Muscle layer of duodenum (tissue), 2 donors: ENCODE data around the gene PLPPR1.
"Not testable (repeated sequence)": the region's sequence is repeated elsewhere in the genome, so short reads cannot be mapped to it uniquely, and the experiment has no call there.

Experiments used
- H3K27ac ChIP-seq: one replicate; pipeline ENCODE4 v1.7.0; 2013; ENCODE audit warnings: mild to moderate bottlenecking, low read length
- H3K27me3 ChIP-seq: one replicate; pipeline ENCODE4 v1.7.0; 2013; ENCODE audit warnings: low read depth, mild to moderate bottlenecking, control low read depth, low read length
- H3K36me3 ChIP-seq, 2 donors: one replicate each; pipeline ENCODE4 v1.7.0; 2013; ENCODE audit warnings: low read length in 2 of 2, control low read depth in 1 of 2, mild to moderate bottlenecking in 1 of 2; ENCODE audit not compliant: insufficient read depth in 2 of 2, control insufficient read depth in 1 of 2
- H3K4me1 ChIP-seq, 2 donors: one replicate each; pipeline ENCODE4 v1.7.0; 2013; ENCODE audit warnings: low read length in 2 of 2, mild to moderate bottlenecking in 2 of 2, control low read depth in 1 of 2, moderate library complexity in 1 of 2; ENCODE audit not compliant: insufficient read depth in 2 of 2, control insufficient read depth in 1 of 2
- H3K4me3 ChIP-seq, 2 donors: one replicate each; pipeline ENCODE4 v1.7.0; 2013; ENCODE audit warnings: low read length in 2 of 2, low read depth in 1 of 2, mild to moderate bottlenecking in 1 of 2
- H3K9me3 ChIP-seq, 2 donors: one replicate each; pipeline ENCODE4 v1.7.0; 2013; ENCODE audit warnings: low read length in 2 of 2, control low read depth in 1 of 2, mild to moderate bottlenecking in 1 of 2; ENCODE audit not compliant: control insufficient read depth in 1 of 2
- donor health status: healthy.

PLPPR1 gene

DNA sequence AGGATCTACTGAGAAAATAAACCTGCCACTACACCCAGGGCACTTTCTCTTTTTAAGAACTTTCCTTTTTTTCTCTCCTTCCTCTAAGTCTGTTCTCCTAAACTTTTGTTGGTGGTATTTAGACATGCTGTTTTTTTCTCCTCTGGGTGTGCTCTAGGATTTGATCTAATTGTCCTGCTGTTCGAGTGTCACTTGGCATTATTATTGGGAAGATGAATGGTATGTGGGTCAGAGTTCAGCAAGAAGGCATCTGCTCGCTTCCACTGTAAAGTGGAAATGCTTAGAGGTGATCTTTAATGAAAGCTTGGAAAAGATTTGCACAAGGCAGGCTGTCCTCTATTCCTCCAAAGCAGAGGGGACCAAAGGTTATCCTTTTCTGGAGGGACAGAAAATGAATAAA is 1.3 kb upstream of the PLPPR1 start:
- Histone ChIP-seq H3K4me1 (peaks cover 4 to 21% of the 10 kb centered on the region in 2 donors), H3K4me3 (no peak overlapping the region), H3K27ac (no peak overlapping the region), H3K9me3 (no peaks in the 10 kb centered on the region), H3K27me3 (peaks cover 13% of the 10 kb centered on the region), H3K36me3 (no peaks in the 10 kb centered on the region)

- H3K4me3 ChIP-seq, result peak overlapping the region; percentile 26 to 79
- H3K27ac ChIP-seq, result no peak overlapping the region
- peaks cover 13% of the 10 kb centered on the region for H3K27me3 ChIP-seq
- H3K4me1 ChIP-seq, result peaks cover 4 to 21% of the 10 kb centered on the region in 2 donors
- no peaks in the 10 kb centered on the region for H3K9me3 ChIP-seq
- H3K36me3 ChIP-seq, result no peaks in the 10 kb centered on the region
These were observed 688 bp upstream of the PLPPR1 start for GRCh38 chr9:101027733-101028345.

DNA sequence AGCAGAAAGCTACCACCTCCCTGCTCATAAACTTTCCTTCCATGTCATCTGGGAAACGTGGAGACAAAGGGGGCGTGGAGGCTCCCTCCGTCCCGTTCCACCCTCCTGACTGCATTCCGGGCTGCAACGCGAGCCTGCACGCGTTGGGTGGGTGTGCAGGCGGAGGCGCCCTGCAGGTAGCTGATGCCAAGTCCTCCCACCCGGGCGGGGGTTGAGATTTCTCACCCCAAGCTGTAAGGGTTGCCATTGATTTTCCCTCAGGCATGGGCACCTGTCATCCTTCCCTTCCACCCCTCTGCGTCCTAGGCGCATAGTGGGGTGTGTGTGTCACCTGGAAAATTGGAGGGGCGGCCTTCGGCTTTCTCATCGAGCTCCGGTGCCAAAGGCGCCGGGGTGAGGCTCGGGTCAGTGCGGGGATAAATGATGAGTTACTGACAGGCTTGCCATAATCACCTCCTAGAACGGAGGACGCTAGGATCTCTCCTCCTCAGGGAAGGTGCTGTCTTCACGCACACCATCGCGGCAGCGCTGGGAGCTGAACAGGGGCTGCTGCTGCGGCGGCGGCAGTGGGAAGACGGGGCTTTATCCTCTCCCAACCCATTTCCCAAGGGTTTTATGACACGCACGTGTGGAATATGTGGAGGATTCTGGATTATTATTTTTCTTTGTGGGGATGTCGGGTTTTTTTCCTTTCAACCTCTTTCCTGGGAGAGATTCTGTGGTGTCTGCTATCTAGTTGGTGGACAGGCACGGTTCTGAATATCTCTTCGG is 973 bp downstream of the PLPPR1 start:
- peak overlapping the region in 1 of 2 donors; percentile 79 for H3K4me3 ChIP-seq
- H3K9me3 ChIP-seq, result no peaks in the 10 kb centered on the region
- H3K27ac ChIP-seq, result no peak overlapping the region
- peaks cover 4 to 21% of the 10 kb centered on the region in 2 donors for H3K4me1 ChIP-seq
- H3K27me3 ChIP-seq, result peaks cover 13% of the 10 kb centered on the region
- H3K36me3 ChIP-seq, result no peaks in the 10 kb centered on the region

GRCh38 chr9:101030086-101030391 is 1.5 kb downstream of the PLPPR1 start:
- peaks cover 13% of the 10 kb centered on the region for H3K27me3 ChIP-seq
- H3K27ac ChIP-seq, result no peak overlapping the region
- H3K9me3 ChIP-seq, result no peaks in the 10 kb centered on the region
- no peak overlapping the region for H3K4me3 ChIP-seq
- H3K36me3 ChIP-seq, result no peaks in the 10 kb centered on the region
- H3K4me1 ChIP-seq, result peaks cover 4 to 21% of the 10 kb centered on the region in 2 donors

DNA sequence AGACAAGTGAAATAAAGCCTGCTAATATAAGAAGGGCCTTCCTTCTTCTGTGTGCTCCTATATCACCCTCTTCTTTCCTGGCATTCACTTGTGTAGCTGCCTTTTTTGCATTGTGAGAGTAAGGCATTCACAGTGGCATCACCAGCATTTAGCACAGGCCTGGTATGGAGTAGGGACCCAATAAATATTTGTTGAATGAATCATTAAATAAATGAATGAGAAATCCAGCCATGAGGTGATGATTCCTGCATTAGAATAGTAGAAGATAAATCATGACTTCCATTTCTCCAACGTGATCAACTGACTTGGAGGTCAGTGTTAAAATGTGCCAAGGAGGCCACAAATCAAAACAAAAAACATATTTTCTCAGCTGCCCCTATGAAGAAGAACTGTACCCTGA is 3.9 kb downstream of the PLPPR1 start:
- Histone ChIP-seq H3K4me3 (no peak overlapping the region), H3K9me3 (no peaks in the 10 kb centered on the region), H3K27me3 (peaks cover 13% of the 10 kb centered on the region), H3K27ac (no peak overlapping the region), H3K36me3 (no peaks in the 10 kb centered on the region), H3K4me1 (peaks cover 0 to 19% of the 10 kb centered on the region in 2 donors)

DNA sequence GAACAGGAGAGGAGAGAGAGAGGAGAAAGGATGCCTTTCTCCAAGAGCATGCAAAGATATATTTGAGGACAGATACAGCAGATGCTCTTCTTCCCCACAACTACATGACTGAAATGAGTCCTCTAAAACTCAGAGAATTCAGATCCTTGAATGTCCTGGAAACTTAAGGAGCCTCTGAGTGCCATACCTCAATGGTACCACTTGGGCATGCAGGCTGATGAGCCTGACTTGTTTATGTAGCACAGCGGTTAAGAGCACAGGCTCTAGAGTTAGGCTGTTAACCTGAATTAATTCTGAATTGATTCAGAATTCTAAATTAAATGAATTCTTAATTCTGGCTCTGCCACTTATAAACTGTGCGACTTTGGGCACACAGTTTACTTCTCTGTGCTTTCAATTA is 5.7 kb downstream of the PLPPR1 start:
- Histone ChIP-seq H3K27me3 (peaks cover 4% of the 10 kb centered on the region), H3K4me3 (no peak overlapping the region), H3K4me1 (peaks cover 0 to 4% of the 10 kb centered on the region in 2 donors), H3K27ac (no peak overlapping the region), H3K36me3 (no peaks in the 10 kb centered on the region), H3K9me3 (no peaks in the 10 kb centered on the region)

DNA sequence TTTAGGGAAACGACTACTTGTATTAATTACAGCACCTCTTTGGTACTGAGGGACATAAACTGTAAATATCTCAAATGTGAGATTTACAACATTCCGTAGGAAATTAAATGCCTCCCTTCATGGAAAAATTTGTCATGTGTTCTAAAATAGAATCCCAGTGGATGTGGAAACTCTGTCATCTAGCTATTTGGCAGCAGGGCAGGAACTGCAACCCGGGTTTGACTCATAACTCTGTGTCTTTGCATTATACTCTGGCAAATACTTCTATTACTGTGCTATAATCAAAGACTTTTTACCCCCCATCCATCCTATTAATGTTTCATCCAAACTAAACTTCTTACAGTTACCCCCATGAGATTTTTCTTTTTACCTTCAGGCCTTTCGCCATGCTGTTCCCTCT is 6.6 kb downstream of the PLPPR1 start:
- Histone ChIP-seq H3K27ac (no peak overlapping the region), H3K4me3 (no peak overlapping the region), H3K27me3 (no peaks in the 10 kb centered on the region), H3K9me3 (no peaks in the 10 kb centered on the region), H3K4me1 (no peaks in the 10 kb centered on the region), H3K36me3 (no peaks in the 10 kb centered on the region)

DNA sequence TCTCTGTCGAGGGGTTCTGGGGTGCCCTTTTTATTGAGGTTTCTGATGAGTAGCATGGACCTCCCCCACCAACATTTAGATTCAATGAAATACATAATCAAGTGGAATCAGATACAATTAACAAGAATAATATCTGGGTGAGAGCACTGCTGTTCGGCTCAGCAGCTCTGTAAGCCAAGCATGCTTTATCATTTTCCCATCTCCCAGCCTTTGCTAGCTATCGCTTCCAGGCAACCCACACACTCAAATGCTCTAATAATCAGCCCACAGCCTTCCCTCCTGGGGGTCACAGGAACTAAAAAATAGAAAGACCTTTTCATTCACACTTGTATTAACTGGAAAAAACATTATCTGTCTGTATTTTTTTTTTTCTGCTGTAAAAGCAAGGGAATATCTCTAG is 8.9 kb downstream of the PLPPR1 start:
- H3K27ac ChIP-seq, result no peak overlapping the region
- no peaks in the 10 kb centered on the region for H3K4me1 ChIP-seq
- no peak overlapping the region for H3K4me3 ChIP-seq
- no peaks in the 10 kb centered on the region for H3K27me3 ChIP-seq
- H3K36me3 ChIP-seq, result no peaks in the 10 kb centered on the region
- no peaks in the 10 kb centered on the region for H3K9me3 ChIP-seq

DNA sequence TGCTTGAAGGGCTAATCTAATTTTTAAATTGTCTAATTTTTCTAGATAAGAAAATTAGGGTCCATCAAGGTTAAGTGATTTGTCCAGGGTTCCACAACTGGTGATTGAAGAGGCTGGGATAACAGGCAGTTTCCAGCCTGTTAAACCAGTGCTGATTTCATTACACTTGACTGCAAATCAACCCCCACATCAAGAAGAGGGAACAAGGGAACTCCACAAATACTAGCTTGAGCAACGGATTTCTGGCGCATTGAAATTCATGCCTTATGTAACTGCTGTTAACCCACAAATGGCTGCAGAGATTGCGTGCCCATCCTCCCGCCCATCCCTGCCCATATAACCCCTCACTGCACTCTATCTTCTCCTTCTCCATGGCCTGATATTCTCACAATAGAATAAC is 10.0 kb downstream of the PLPPR1 start:
- Histone ChIP-seq H3K9me3 (no peaks in the 10 kb centered on the region), H3K36me3 (no peaks in the 10 kb centered on the region), H3K27me3 (no peaks in the 10 kb centered on the region), H3K4me1 (no peaks in the 10 kb centered on the region), H3K4me3 (no peak overlapping the region), H3K27ac (no peak overlapping the region)

- not testable (repeated sequence) for H3K4me1 ChIP-seq, H3K27ac ChIP-seq, H3K9me3 ChIP-seq, H3K27me3 ChIP-seq, H3K4me3 ChIP-seq, H3K36me3 ChIP-seq
These were observed 11.1 kb downstream of the PLPPR1 start for GRCh38 chr9:101039581-101039980.

DNA sequence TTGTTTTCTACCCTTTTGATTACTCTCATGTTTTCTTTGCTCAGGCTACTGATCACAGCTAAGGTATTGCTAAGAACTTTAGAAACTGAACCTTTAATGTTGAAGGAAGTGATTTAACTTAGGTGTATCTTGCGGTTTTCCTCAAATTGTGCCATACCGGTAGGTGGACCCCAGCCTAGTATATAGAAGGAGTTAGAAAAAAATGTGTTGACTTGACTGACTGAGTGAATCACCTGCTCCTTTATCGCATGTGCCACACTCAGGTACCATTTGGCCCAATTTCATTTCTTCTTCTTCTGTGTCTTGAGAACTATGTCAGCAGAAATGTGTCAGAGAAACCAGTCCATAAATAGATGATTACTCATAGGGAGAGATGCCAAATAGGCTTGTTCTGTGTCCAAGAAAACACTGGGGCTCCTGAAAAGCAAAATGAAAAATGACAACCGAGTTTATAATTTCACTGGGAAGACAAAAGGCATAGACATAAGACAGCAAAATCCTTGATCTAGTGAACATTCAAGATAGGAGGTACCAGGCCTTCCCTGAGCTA is 19.4 kb downstream of the PLPPR1 start:
- Histone ChIP-seq H3K27me3 (no peaks in the 10 kb centered on the region), H3K9me3 (no peaks in the 10 kb centered on the region), H3K4me1 (no peaks in the 10 kb centered on the region), H3K27ac (no peak overlapping the region), H3K36me3 (no peaks in the 10 kb centered on the region), H3K4me3 (no peak overlapping the region)
